Measurements from ENCODE around the gene AKAP7. TPM values are rescaled to one million over a fixed set of nuclear protein-coding genes. Genes with fewer than 3 reads are reported as not detected.
"Not testable (repeated sequence)": the region's sequence is repeated elsewhere in the genome, so short reads cannot be mapped to it uniquely, and the experiment has no call there.

Gene AKAP7
- 6.1 and 6.3 TPM in 2 replicates for total RNA-seq

GRCh38 chr6:131135244-131136020 lies at the start of gene AKAP7:
Gene AKAP7, plus strand, starts transcription at chr6:131135467. Its CDS starts 297 bp downstream, at chr6:131135764.
- intact Hi-C loops (cut with micrococcal nuclease) = loop anchor here (1.0 to 5.0 kb wide), 5 partner anchors 64 to 493 kb away; partner anchors contain the start of genes EPB41L2 and MED23

GRCh38 chr6:131090339-131090738 lies 44.9 kb upstream of the AKAP7 start:
- intact Hi-C loops (cut with micrococcal nuclease) = not testable (repeated sequence)

GRCh38 chr6:131091944-131092343 lies 43.3 kb upstream of the AKAP7 start:
- intact Hi-C loops (cut with micrococcal nuclease) = not testable (repeated sequence)

GRCh38 chr6:131093334-131093733 lies 41.9 kb upstream of the AKAP7 start:
- intact Hi-C loops (cut with micrococcal nuclease) = no loop called here

- intact Hi-C loops (cut with micrococcal nuclease) = no loop called here
Observed at GRCh38 chr6:131096786-131097185, 38.5 kb upstream of the AKAP7 start.

- intact Hi-C loops (cut with micrococcal nuclease) = no loop called here
Observed at GRCh38 chr6:131101911-131102680, 33.2 kb upstream of the AKAP7 start.

- intact Hi-C loops (cut with micrococcal nuclease) = no loop called here
Observed at GRCh38 chr6:131103296-131103695, 32.0 kb upstream of the AKAP7 start.

- intact Hi-C loops (cut with micrococcal nuclease) = no loop called here
Observed at GRCh38 chr6:131103901-131104300, 31.4 kb upstream of the AKAP7 start.

GRCh38 chr6:131107151-131107550 lies 28.1 kb upstream of the AKAP7 start:
- intact Hi-C loops (cut with micrococcal nuclease) = no loop called here

- intact Hi-C loops (cut with micrococcal nuclease) = no loop called here
Observed at GRCh38 chr6:131112249-131112648, 23.0 kb upstream of the AKAP7 start.

- intact Hi-C loops (cut with micrococcal nuclease) = loop anchor here (1.0 to 5.0 kb wide), 3 partner anchors 230 to 1508 kb away; no protein-coding TSS in a partner anchor
Observed at GRCh38 chr6:131115651-131116050, 19.6 kb upstream of the AKAP7 start.

GRCh38 chr6:131116321-131116720 lies 18.9 kb upstream of the AKAP7 start:
- intact Hi-C loops (cut with micrococcal nuclease) = loop anchor here (1.0 to 5.0 kb wide), 3 partner anchors 231 to 1509 kb away; no protein-coding TSS in a partner anchor

- intact Hi-C loops (cut with micrococcal nuclease) = loop anchor here (1.0 to 5.0 kb wide), 3 partner anchors 232 to 1510 kb away; no protein-coding TSS in a partner anchor
Observed at GRCh38 chr6:131116755-131117360, 18.4 kb upstream of the AKAP7 start.

- intact Hi-C loops (cut with micrococcal nuclease) = loop anchor here (5.0 kb wide), 1 partner anchor 1511 kb away; no protein-coding TSS in a partner anchor
Observed at GRCh38 chr6:131117878-131118277, 17.4 kb upstream of the AKAP7 start.

GRCh38 chr6:131122007-131122406 lies 13.3 kb upstream of the AKAP7 start:
- intact Hi-C loops (cut with micrococcal nuclease) = no loop called here

GRCh38 chr6:131122516-131122915 lies 12.8 kb upstream of the AKAP7 start:
- intact Hi-C loops (cut with micrococcal nuclease) = no loop called here

GRCh38 chr6:131124336-131125071 lies 10.8 kb upstream of the AKAP7 start:
- intact Hi-C loops (cut with micrococcal nuclease) = no loop called here

GRCh38 chr6:131125431-131125830 lies 9.8 kb upstream of the AKAP7 start:
- intact Hi-C loops (cut with micrococcal nuclease) = no loop called here

GRCh38 chr6:131129689-131130553 lies 5.3 kb upstream of the AKAP7 start:
- intact Hi-C loops (cut with micrococcal nuclease) = no loop called here

- intact Hi-C loops (cut with micrococcal nuclease) = no loop called here
Observed at GRCh38 chr6:131130554-131130940, 4.7 kb upstream of the AKAP7 start.

Data from T-helper 1 cell treated with Interleukin-12 subunit alpha and Interleukin-12 subunit beta and Interleukin-4 antibody, amounts not matched to agents 30 ng/mL and 1 ng/mL, for 36 hours (primary cell).